HepG2 (cell line): ENCODE data around the gene COL10A1. TPM values are rescaled to one million over a fixed set of nuclear protein-coding genes. Genes with fewer than 3 reads are reported as not detected.

Experiments
- ATAC-seq: fragments of 200-7000 bp; cut with Tn5 transposase; 3 replicates; pipeline ENCODE4 v1.9.1; 2020; ENCODE audit warnings: mild to moderate bottlenecking, moderate library complexity
- BruUV-seq: library from RNA; stranded (reverse); fragments of 400-500 nt; replicated peaks from 2 replicates; lab custom pipeline; 2021; lab: Mats Ljungman, UMichigan
- CTCF ChIA-PET: fragments of 300-600 bp; formaldehyde crosslinking; extraction: SDS; loops from one replicate; lab custom pipeline; 2021; ENCODE audit warnings: low total read pairs, inconsistent platforms, low intra/inter-chr PET ratio; lab: Yijun Ruan, JAX
- POLR2A ChIA-PET: fragments of 350-600 bp; sonication (Branson Sonifier 250); formaldehyde crosslinking; loops from one replicate; lab custom pipeline; 2020; ENCODE audit warnings: antibody characterized with exemption, inconsistent platforms; lab: Yijun Ruan, JAX
- DNase-seq: peaks from one replicate; pipeline ENCODE4 v3.0.0-alpha.2; 2015; ENCODE audit warnings: low spot score
- FAIRE-seq: peaks from 3 replicates; lab custom pipeline; 2011; peaks lifted over from hg19 to GRCh38; lab: Jason Lieb, UNC
- H2AFZ ChIP-seq: one replicate; pipeline ENCODE4 v1.6.1; 2011; ENCODE audit warnings: low read length, inconsistent platforms
- H3K27ac ChIP-seq: fragments of 300-600 bp; 3 replicates; pipeline ENCODE4 v1.8.0; 2011; ENCODE audit warnings: mixed run types, mild to moderate bottlenecking, mixed read lengths, low read length, inconsistent platforms; ENCODE audit not compliant: insufficient read depth; ENCODE audit errors: extremely low read length
- H3K27me3 ChIP-seq, 2 experiments: fragments of 200-600 bp in 1 of 2; 2 replicates in 1 of 2; 3 replicates in 1 of 2; pipeline versions ENCODE4 v1.6.0 to v1.8.0; 2011; ENCODE audit warnings: low read length in 2 of 2, mild to moderate bottlenecking in 2 of 2, moderate library complexity in 2 of 2, inconsistent platforms in 1 of 2; ENCODE audit not compliant: insufficient read depth in 2 of 2, control insufficient read depth in 1 of 2
- H3K36me3 ChIP-seq, 2 experiments: fragments of 200-600 bp in 1 of 2; replicated peaks in 1 of 2; 2 replicates in 1 of 2; 3 replicates in 1 of 2; pipeline versions ENCODE4 v1.5.1 to v1.8.0; 2011; ENCODE audit warnings: low read length in 2 of 2, inconsistent platforms in 1 of 2; ENCODE audit not compliant: insufficient read depth in 2 of 2, control insufficient read depth in 1 of 2
- H3K4me1 ChIP-seq: 2 replicates; pipeline ENCODE4 v1.5.1; 2012; ENCODE audit warnings: low read length, inconsistent platforms; ENCODE audit not compliant: insufficient read depth
- H3K4me2 ChIP-seq: 2 replicates; pipeline ENCODE4 v1.6.0; 2011; ENCODE audit warnings: low read depth, low read length, inconsistent platforms
- H3K4me3 ChIP-seq, 3 experiments: fragments of 200-600 bp in 1 of 3; sonication (generic), shearing (Covaris generic) in 1 of 3; replicated peaks in 1 of 3; 2 replicates each; pipeline ENCODE4 v1.5.1; 2011 to 2016; ENCODE audit warnings: low read length in 3 of 3, inconsistent platforms in 2 of 3, low read depth in 2 of 3, mild to moderate bottlenecking in 2 of 3, control low read depth in 1 of 3, mixed read lengths in 1 of 3; ENCODE audit not compliant: insufficient read depth in 1 of 3
- H3K79me2 ChIP-seq: one replicate; pipeline ENCODE4 v1.6.1; 2011; ENCODE audit warnings: low read length, inconsistent platforms; ENCODE audit not compliant: insufficient read depth
- H3K9ac ChIP-seq: 2 replicates; pipeline ENCODE4 v1.6.0; 2011; ENCODE audit warnings: mild to moderate bottlenecking, low read depth, low read length, inconsistent platforms; ENCODE audit not compliant: insufficient read depth
- H3K9me3 ChIP-seq: 2 replicates; pipeline ENCODE4 v1.5.1; 2012; ENCODE audit warnings: mild to moderate bottlenecking, low read length
- H4K20me1 ChIP-seq: 2 replicates; pipeline ENCODE4 v1.6.0; 2011; ENCODE audit warnings: inconsistent platforms, mild to moderate bottlenecking, low read length, moderate library complexity; ENCODE audit not compliant: insufficient read depth
- AGO1 ChIP-seq: fragments of 200-400 bp; formaldehyde crosslinking; IDR thresholded peaks from 2 replicates; pipeline ENCODE4 v1.6.1; 2017; ENCODE audit warnings: mild to moderate bottlenecking, low read depth, low read length, moderate library complexity; ENCODE audit not compliant: poor library complexity, severe bottlenecking
- HHEX ChIP-seq: IDR thresholded peaks from 2 replicates; pipeline ENCODE4 v1.6.1; 2016; ENCODE audit warnings: control low read depth
- KAT7 ChIP-seq: IDR thresholded peaks from 2 replicates; pipeline ENCODE4 v1.6.1; 2018; ENCODE audit warnings: borderline replicate concordance, missing compliant biosample characterization
- KLF13 ChIP-seq: sonication (generic); formaldehyde crosslinking; IDR thresholded peaks from 2 replicates; pipeline ENCODE4 v1.4.0; 2020; ENCODE audit warnings: mild to moderate bottlenecking, missing genetic modification reagents
- NFE2L2 ChIP-seq: fragments of 150-350 bp; IDR thresholded peaks from 2 replicates; pipeline ENCODE4 v1.6.1; 2014; ENCODE audit warnings: low read length
- POGZ ChIP-seq: sonication (generic); formaldehyde crosslinking; IDR thresholded peaks from 2 replicates; pipeline ENCODE4 v1.4.0; 2020; ENCODE audit warnings: mild to moderate bottlenecking, missing genetic modification reagents
- RFX3 ChIP-seq: IDR thresholded peaks from 2 replicates; pipeline ENCODE4 v1.6.1; 2016; ENCODE audit warnings: missing biosample characterization, missing genetic modification reagents
- SAFB2 ChIP-seq: sonication (generic); formaldehyde crosslinking; IDR thresholded peaks from 2 replicates; pipeline ENCODE4 v1.5.1; 2020; ENCODE audit warnings: missing genetic modification reagents, low read depth, mild to moderate bottlenecking, borderline replicate concordance
- TAF15 ChIP-seq: fragments of 200-400 bp; formaldehyde crosslinking; IDR thresholded peaks from one replicate; pipeline ENCODE4 v1.6.1; 2018; ENCODE audit warnings: mild to moderate bottlenecking, low read depth, low read length; ENCODE audit not compliant: poor library complexity, severe bottlenecking
- TGIF2 ChIP-seq: IDR thresholded peaks from 2 replicates; pipeline ENCODE4 v1.6.1; 2016; ENCODE audit warnings: control low read depth, missing compliant biosample characterization
- ZNF124 ChIP-seq: sonication (generic); formaldehyde crosslinking; IDR thresholded peaks from 2 replicates; pipeline ENCODE4 v1.4.0; 2020; ENCODE audit warnings: missing genetic modification reagents
- ZNF3 ChIP-seq: IDR thresholded peaks from 2 replicates; pipeline ENCODE4 v1.7.0; 2017; ENCODE audit warnings: inconsistent platforms
- ZNF34 ChIP-seq: sonication (generic); formaldehyde crosslinking; IDR thresholded peaks from 2 replicates; pipeline ENCODE4 v1.4.0; 2020; ENCODE audit warnings: mild to moderate bottlenecking, missing genetic modification reagents, borderline replicate concordance
- ZNF367 ChIP-seq: sonication (generic); formaldehyde crosslinking; IDR thresholded peaks from 2 replicates; pipeline ENCODE4 v1.4.0; 2020; ENCODE audit warnings: missing genetic modification reagents, borderline replicate concordance
- ZNF430 ChIP-seq: sonication (generic); formaldehyde crosslinking; IDR thresholded peaks from 2 replicates; pipeline ENCODE4 v1.9.0; 2021; ENCODE audit warnings: mild to moderate bottlenecking, missing genetic modification reagents
- ZNF484 ChIP-seq: sonication (generic); formaldehyde crosslinking; IDR thresholded peaks from 2 replicates; pipeline ENCODE4 v1.5.1; 2020; ENCODE audit warnings: mild to moderate bottlenecking, low read depth, missing genetic modification reagents, borderline replicate concordance
- ZSCAN12 ChIP-seq: sonication (generic); formaldehyde crosslinking; IDR thresholded peaks from 2 replicates; pipeline ENCODE4 v1.9.0; 2021; ENCODE audit warnings: mild to moderate bottlenecking, missing genetic modification reagents
- ZSCAN9 ChIP-seq: IDR thresholded peaks from 2 replicates; pipeline ENCODE4 v1.6.1; 2016; ENCODE audit warnings: borderline replicate concordance
- in situ Hi-C: cut with HindIII; loops from 2 replicates; pipeline ENCODE4 v1.10.0; 2017; ENCODE audit warnings: low pct_unique_long_range_greater_than_20kb; ENCODE audit not compliant: extremely low pct_ligation_motif_present
- intact Hi-C: fragments of 100-400 bp; cut with micrococcal nuclease; formaldehyde crosslinking; loops from one replicate; pipeline ENCODE4 v1.10.0; 2022; ENCODE audit not compliant: unreplicated experiment
- polyA plus RNA-seq, 8 experiments: library from polyadenylated mRNA; depleted of rRNA in 3 of 8; stranded (reverse) in 7 of 8; unstranded in 1 of 8; fragments of >200 nt; fragmentation: Illumina TruSeq in 4 of 8; extraction: Trizol in 4 of 8; gene quantifications; 2 replicates each; pipeline versions ENCODE4 v1.2.1 to v1.2.3, GENCODE V29; 2011 to 2016; ENCODE audit warnings: low read depth in 4 of 8, missing spikeins in 1 of 8, mixed read lengths in 1 of 8; ENCODE audit not compliant: insufficient read depth in 1 of 8
- total RNA-seq, 5 experiments: library from RNA; depleted of rRNA; stranded (reverse); fragments of >200 nt; fragmentation: Illumina TruSeq; extraction: Trizol; gene quantifications; 2 replicates each; pipeline ENCODE4 v1.2.3, GENCODE V29; 2016; ENCODE audit warnings: low read depth in 1 of 5
- TF ChIP-seq, protein P1 (sequence below): sonication (generic); formaldehyde crosslinking; IDR thresholded peaks from 2 replicates; pipeline ENCODE4 v1.4.0; 2020; ENCODE audit warnings: missing genetic modification reagents, borderline replicate concordance
- TF ChIP-seq, protein P2 (sequence below): sonication (generic); formaldehyde crosslinking; IDR thresholded peaks from 2 replicates; pipeline ENCODE4 v1.8.1; 2022; ENCODE audit warnings: low read depth, mild to moderate bottlenecking, missing genetic modification reagents

The COL10A1 gene
- total and polyA plus RNA-seq, 2 of the 13 experiments (the other 11 are each of a cell fraction or from before 2014, with no cell fraction given) = 0.07 TPM; not detected in 1

DNA sequence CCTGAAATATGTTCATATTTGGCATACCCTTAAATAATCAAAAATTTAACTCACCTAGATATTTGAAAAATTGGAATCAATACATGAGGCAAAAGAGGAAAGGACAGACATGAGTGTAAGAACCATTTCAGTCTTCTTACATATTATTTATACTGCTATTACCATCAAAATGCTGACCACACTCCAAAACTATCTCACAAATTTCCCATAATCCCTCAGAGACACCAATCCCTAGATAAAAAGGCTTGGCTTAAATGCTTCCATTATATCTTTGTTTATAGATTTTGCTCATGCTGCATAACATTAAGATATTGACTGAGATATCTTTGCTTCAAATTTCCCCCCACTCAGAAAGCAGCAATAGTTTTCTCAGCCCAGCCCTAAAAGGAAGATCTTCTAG, 37.0 kb downstream of the COL10A1 start:
- H2AFZ ChIP-seq = no peak overlapping the region
- H3K79me2 ChIP-seq = no peaks in the 10 kb centered on the region
- no peaks in the 10 kb centered on the region for H3K27me3 ChIP-seq
- ChIA-PET POLR2A (no interaction called here), CTCF (no interaction called here)
- H3K27ac ChIP-seq = no peak overlapping the region
- H3K4me2 ChIP-seq = no peak overlapping the region
- DNase-seq = no peak
- BruUV-seq = no TSS peak
- no peak for FAIRE-seq
- no peaks in the 10 kb centered on the region for H4K20me1 ChIP-seq
- in situ Hi-C loops = no loop called here
- H3K9ac ChIP-seq = no peak overlapping the region
- intact Hi-C loops = no loop called here
- no peaks in the 10 kb centered on the region for H3K9me3 ChIP-seq
- TF ChIP-seq TAF15 (no peak), KLF13 (CRISPR knock-in tag) (no peak), TGIF2 (CRISPR knock-in tag) (no peak), ZSCAN9 (no peak), ZSCAN12 (CRISPR knock-in tag) (no peak), AGO1 (no peak), ZNF367 (CRISPR knock-in tag) (no peak), ZNF430 (no peak), KAT7 (CRISPR knock-in tag) (no peak), ZNF3 (CRISPR knock-in tag) (no peak), ZNF124 (CRISPR knock-in tag) (no peak), ZNF484 (CRISPR knock-in tag) (no peak), SAFB2 (CRISPR knock-in tag) (no peak), ZNF34 (CRISPR knock-in tag) (no peak), NFE2L2 (no peak), HHEX (CRISPR knock-in tag) (no peak), RFX3 (CRISPR knock-in tag) (no peak), POGZ (CRISPR knock-in tag) (no peak)
- TF ChIP-seq, protein P1, sequence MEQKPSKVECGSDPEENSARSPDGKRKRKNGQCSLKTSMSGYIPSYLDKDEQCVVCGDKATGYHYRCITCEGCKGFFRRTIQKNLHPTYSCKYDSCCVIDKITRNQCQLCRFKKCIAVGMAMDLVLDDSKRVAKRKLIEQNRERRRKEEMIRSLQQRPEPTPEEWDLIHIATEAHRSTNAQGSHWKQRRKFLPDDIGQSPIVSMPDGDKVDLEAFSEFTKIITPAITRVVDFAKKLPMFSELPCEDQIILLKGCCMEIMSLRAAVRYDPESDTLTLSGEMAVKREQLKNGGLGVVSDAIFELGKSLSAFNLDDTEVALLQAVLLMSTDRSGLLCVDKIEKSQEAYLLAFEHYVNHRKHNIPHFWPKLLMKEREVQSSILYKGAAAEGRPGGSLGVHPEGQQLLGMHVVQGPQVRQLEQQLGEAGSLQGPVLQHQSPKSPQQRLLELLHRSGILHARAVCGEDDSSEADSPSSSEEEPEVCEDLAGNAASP = no peak
- TF ChIP-seq, protein P2, sequence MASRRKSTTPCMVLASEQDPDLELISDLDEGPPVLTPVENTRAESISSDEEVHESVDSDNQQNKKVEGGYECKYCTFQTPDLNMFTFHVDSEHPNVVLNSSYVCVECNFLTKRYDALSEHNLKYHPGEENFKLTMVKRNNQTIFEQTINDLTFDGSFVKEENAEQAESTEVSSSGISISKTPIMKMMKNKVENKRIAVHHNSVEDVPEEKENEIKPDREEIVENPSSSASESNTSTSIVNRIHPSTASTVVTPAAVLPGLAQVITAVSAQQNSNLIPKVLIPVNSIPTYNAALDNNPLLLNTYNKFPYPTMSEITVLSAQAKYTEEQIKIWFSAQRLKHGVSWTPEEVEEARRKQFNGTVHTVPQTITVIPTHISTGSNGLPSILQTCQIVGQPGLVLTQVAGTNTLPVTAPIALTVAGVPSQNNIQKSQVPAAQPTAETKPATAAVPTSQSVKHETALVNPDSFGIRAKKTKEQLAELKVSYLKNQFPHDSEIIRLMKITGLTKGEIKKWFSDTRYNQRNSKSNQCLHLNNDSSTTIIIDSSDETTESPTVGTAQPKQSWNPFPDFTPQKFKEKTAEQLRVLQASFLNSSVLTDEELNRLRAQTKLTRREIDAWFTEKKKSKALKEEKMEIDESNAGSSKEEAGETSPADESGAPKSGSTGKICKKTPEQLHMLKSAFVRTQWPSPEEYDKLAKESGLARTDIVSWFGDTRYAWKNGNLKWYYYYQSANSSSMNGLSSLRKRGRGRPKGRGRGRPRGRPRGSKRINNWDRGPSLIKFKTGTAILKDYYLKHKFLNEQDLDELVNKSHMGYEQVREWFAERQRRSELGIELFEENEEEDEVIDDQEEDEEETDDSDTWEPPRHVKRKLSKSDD (CRISPR knock-in tag) = no peak
- no peaks in the 10 kb centered on the region for H3K36me3 ChIP-seq
- ATAC-seq = no peak
- peaks cover 6% of the 10 kb centered on the region; the same call in 1 of the 2 replicates for H3K4me1 ChIP-seq
- no peak overlapping the region for H3K4me3 ChIP-seq
